Adipocyte (in vitro differentiated cells): Measurements from ENCODE around the gene CDK6.

Source experiments
- DNase-seq: peaks from one replicate; pipeline ENCODE4 v3.0.0-alpha.2; 2015; ENCODE audit warnings: low read depth
- H3K27me3 ChIP-seq: replicated peaks from 2 replicates; pipeline ENCODE4 v1.7.0; 2013; ENCODE audit warnings: mild to moderate bottlenecking, low read length, moderate library complexity; ENCODE audit not compliant: control insufficient read depth, insufficient read depth
- H3K36me3 ChIP-seq: 2 replicates; pipeline ENCODE4 v1.7.0; 2013; ENCODE audit warnings: low read length, mild to moderate bottlenecking, moderate library complexity; ENCODE audit not compliant: control insufficient read depth, insufficient read depth, severe bottlenecking
- H3K4me1 ChIP-seq: 2 replicates; pipeline ENCODE4 v1.7.0; 2013; ENCODE audit warnings: mild to moderate bottlenecking, low read length, moderate library complexity; ENCODE audit not compliant: control insufficient read depth, insufficient read depth
- H3K4me3 ChIP-seq: 2 replicates; pipeline ENCODE4 v1.7.0; 2013; ENCODE audit warnings: mild to moderate bottlenecking, low read length, moderate library complexity
- H3K9ac ChIP-seq: 2 replicates; pipeline ENCODE4 v1.7.0; 2013; ENCODE audit warnings: mild to moderate bottlenecking, low read length, moderate library complexity
- H3K9me3 ChIP-seq: 2 replicates; pipeline ENCODE4 v1.7.0; 2013; ENCODE audit warnings: mild to moderate bottlenecking, low read length, moderate library complexity; ENCODE audit not compliant: control insufficient read depth

The CDK6 gene

GRCh38 chr7:92824901-92825480 is 11.4 kb downstream of the CDK6 start:
- Histone ChIP-seq H3K36me3 (no peaks in the 10 kb centered on the region), H3K4me3 (no peak overlapping the region), H3K27me3 (no peaks in the 10 kb centered on the region), H3K4me1 (peaks cover 17% of the 10 kb centered on the region), H3K9ac (no peak overlapping the region), H3K9me3 (no peaks in the 10 kb centered on the region)
- peak; percentile 33 for DNase-seq

- Histone ChIP-seq H3K4me1 (peaks cover 17% of the 10 kb centered on the region), H3K36me3 (no peaks in the 10 kb centered on the region), H3K27me3 (no peaks in the 10 kb centered on the region), H3K4me3 (no peak overlapping the region), H3K9me3 (no peaks in the 10 kb centered on the region), H3K9ac (no peak overlapping the region)
- no peak for DNase-seq
Observed at GRCh38 chr7:92824450-92824849, 11.9 kb downstream of the CDK6 start.

GRCh38 chr7:92823042-92823441 is 13.3 kb downstream of the CDK6 start:
- Histone ChIP-seq H3K4me1 (peaks cover 17% of the 10 kb centered on the region), H3K36me3 (no peaks in the 10 kb centered on the region), H3K4me3 (no peak overlapping the region), H3K9me3 (no peaks in the 10 kb centered on the region), H3K27me3 (no peaks in the 10 kb centered on the region), H3K9ac (no peak overlapping the region)
- DNase-seq, result no peak

- no peaks in the 10 kb centered on the region for H3K27me3 ChIP-seq
- H3K4me1 ChIP-seq, result peaks cover 10% of the 10 kb centered on the region
- H3K9me3 ChIP-seq, result peaks cover 8% of the 10 kb centered on the region
- DNase-seq, result no peak
- H3K36me3 ChIP-seq, result no peaks in the 10 kb centered on the region
- H3K4me3 ChIP-seq, result no peak overlapping the region
- no peak overlapping the region for H3K9ac ChIP-seq
Observed at GRCh38 chr7:92820191-92820590, 16.2 kb downstream of the CDK6 start.

- Histone ChIP-seq H3K27me3 (no peaks in the 10 kb centered on the region), H3K36me3 (no peaks in the 10 kb centered on the region), H3K9ac (no peak overlapping the region), H3K9me3 (peaks cover 8% of the 10 kb centered on the region), H3K4me3 (no peak overlapping the region), H3K4me1 (peaks cover 9% of the 10 kb centered on the region)
- no peak for DNase-seq
Observed at GRCh38 chr7:92817398-92817797, 19.0 kb downstream of the CDK6 start.

- peaks cover 9% of the 10 kb centered on the region for H3K4me1 ChIP-seq
- H3K9me3 ChIP-seq, result peaks cover 8% of the 10 kb centered on the region
Observed at GRCh38 chr7:92815412-92815811, 21.0 kb downstream of the CDK6 start.

GRCh38 chr7:92813390-92814024 is 22.9 kb downstream of the CDK6 start:
- H3K4me1 ChIP-seq, result peaks cover 25% of the 10 kb centered on the region
- DNase-seq, result no peak

More at GRCh38 chr7:92815412-92815811, 21.0 kb downstream of the CDK6 start:
- no peaks in the 10 kb centered on the region for H3K36me3 ChIP-seq
- H3K9ac ChIP-seq, result no peak overlapping the region
- no peaks in the 10 kb centered on the region for H3K27me3 ChIP-seq
- no peak overlapping the region for H3K4me3 ChIP-seq
- no peak for DNase-seq

GRCh38 chr7:92811158-92811557 is 25.2 kb downstream of the CDK6 start:
- no peak for DNase-seq
- H3K9me3 ChIP-seq, result peaks cover 6% of the 10 kb centered on the region
- no peaks in the 10 kb centered on the region for H3K27me3 ChIP-seq

More at GRCh38 chr7:92813390-92814024, 22.9 kb downstream of the CDK6 start:
- Histone ChIP-seq H3K4me3 (no peak overlapping the region), H3K9me3 (peaks cover 8% of the 10 kb centered on the region), H3K36me3 (no peaks in the 10 kb centered on the region), H3K9ac (no peak overlapping the region), H3K27me3 (no peaks in the 10 kb centered on the region)

GRCh38 chr7:92809760-92810573 is 26.4 kb downstream of the CDK6 start:
- H3K4me1 ChIP-seq, result peaks cover 36% of the 10 kb centered on the region
- no peaks in the 10 kb centered on the region for H3K9me3 ChIP-seq
- H3K27me3 ChIP-seq, result no peaks in the 10 kb centered on the region
- peak; percentile 92 for DNase-seq
- H3K4me3 ChIP-seq, result peak overlapping the region; percentile 20
- H3K9ac ChIP-seq, result no peak overlapping the region
- no peaks in the 10 kb centered on the region for H3K36me3 ChIP-seq

More at GRCh38 chr7:92811158-92811557, 25.2 kb downstream of the CDK6 start:
- Histone ChIP-seq H3K4me1 (peaks cover 36% of the 10 kb centered on the region), H3K36me3 (no peaks in the 10 kb centered on the region), H3K4me3 (no peak overlapping the region), H3K9ac (no peak overlapping the region)

- DNase-seq, result no peak
- Histone ChIP-seq H3K27me3 (no peaks in the 10 kb centered on the region), H3K36me3 (no peaks in the 10 kb centered on the region), H3K4me3 (peak overlapping the region; percentile 20), H3K9me3 (no peaks in the 10 kb centered on the region), H3K4me1 (peaks cover 36% of the 10 kb centered on the region), H3K9ac (peak overlapping the region; percentile 13)
Observed at GRCh38 chr7:92809397-92809759, 27.0 kb downstream of the CDK6 start.

GRCh38 chr7:92808635-92809034 is 27.7 kb downstream of the CDK6 start:
- Histone ChIP-seq H3K4me3 (no peak overlapping the region), H3K4me1 (peaks cover 35% of the 10 kb centered on the region), H3K36me3 (no peaks in the 10 kb centered on the region), H3K27me3 (no peaks in the 10 kb centered on the region), H3K9ac (no peak overlapping the region), H3K9me3 (no peaks in the 10 kb centered on the region)
- peak; percentile 59 for DNase-seq
